ENCODE results near the gene HDAC3.

- TF ChIP-seq GATA3 (IDR thresholded peaks at IDR 0.05; ENCODE audit: low read depth, low read length) = no peak
- TF ChIP-seq GATA2 (IDR thresholded peaks at IDR 0.05; ENCODE audit: low read depth, low read length) = no peak
Observed at GRCh38 chr5:141641634-141642267, 5.1 kb upstream of the HDAC3 start.

All from SH-SY5Y (cell line).